GM19238 (cell line): ENCODE measurements around the gene PKLR.
A peak's percentile ranks its signal among the peaks of the same experiment; 100 is the strongest.
"Not testable (repeated sequence)": the region's sequence is repeated elsewhere in the genome, so short reads cannot be mapped to it uniquely, and the experiment has no call there.

ENCODE experiments used
- DNase-seq: peaks from one replicate; pipeline ENCODE4 v3.0.0; 2011; ENCODE audit warnings: low spot score; ENCODE audit not compliant: insufficient read length

The PKLR gene

DNA sequence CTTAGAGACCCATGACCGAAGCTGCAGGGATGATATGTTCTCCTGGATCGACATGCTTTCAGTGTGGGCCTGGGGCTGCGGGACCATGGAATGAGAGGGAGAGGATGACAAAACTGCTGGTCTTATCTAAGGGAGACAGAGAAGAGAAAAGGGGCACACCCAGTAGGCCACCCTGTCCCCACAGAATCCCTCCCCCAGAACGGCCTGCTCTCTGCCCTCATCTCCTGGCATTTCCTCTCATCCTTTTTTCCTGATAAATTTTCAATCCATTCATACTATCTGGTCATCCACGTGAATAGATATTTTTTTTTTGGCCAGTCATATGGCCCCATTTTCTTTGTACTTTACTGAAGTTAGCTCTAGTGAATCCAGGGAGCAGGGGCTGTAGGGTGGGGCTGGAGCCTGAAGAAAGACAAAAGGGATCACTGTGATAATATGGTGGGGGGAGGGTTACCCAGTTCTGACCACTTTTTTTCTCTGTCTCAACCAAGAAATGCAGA is at the start of gene PKLR:
Gene PKLR, minus strand, starts transcription at position 97 of the 500 bp plus-strand sequence. Its CDS starts 43 bp downstream, at position 54.
- no peak for DNase-seq

DNA sequence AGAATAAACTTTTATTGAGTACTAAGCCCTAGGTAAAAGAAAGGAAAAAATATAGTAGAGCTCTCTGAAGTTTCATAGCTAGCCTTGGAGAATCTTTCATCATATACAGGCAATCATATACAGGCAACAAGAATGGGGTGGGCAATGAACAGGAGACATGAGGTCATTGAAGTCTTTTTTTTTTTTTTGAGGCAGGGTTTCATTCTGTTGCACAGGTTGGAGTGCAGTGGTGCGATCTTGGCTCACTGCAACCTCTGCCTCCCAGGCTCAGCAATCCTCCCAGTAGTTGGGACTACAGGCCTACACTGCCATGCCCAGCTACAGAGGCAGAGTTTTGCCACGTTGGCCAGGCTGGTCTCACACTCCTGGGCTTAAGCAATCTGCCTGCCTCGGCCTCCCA is 41.6 kb upstream of the PKLR start:
- no peak for DNase-seq

DNA sequence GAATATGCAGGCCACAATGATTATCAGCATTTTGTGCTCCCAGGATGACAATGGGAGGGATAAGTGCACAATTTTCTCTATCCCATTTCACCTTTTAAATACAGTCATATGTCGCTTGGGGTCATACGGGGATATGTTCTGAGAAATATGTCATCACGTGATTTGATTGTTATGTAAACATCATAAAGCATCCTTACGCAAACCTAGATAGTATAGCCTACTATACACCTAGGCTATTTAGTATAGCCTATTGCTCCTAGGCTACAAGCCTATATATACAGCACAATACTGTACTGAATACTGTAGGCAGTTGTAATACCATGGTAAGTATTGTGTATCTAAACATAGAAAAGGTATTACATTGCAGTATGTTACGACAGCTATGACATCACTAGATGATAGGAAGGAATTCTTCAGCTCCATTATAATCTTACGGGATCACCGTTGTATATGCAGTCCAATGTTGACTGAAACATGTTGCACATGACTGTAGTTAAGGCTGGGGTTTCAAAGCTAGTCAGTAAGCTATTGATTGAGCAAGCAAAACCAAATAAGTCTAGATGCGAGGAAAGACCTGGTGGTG is 38.4 kb upstream of the PKLR start:
- DNase-seq = no peak

DNA sequence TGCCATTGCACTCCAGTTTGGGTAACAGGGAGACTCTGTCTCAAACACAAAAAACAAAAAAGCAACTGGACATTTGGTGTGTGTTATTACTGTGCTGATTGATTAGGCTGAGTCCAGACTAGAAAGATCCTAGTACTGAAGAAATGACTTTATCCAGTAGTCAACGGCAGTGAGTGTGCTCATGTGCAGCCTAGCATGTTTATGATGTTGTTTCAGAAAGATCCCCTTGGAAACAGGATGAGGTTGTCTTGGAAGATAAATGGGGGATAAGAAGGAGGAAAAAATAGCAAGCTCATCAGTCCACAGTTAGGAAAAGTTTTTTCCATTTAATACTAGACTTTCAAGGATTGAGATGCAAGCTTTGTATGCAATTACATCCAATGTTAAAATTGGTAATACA is 33.7 kb upstream of the PKLR start:
- no peak for DNase-seq

DNA sequence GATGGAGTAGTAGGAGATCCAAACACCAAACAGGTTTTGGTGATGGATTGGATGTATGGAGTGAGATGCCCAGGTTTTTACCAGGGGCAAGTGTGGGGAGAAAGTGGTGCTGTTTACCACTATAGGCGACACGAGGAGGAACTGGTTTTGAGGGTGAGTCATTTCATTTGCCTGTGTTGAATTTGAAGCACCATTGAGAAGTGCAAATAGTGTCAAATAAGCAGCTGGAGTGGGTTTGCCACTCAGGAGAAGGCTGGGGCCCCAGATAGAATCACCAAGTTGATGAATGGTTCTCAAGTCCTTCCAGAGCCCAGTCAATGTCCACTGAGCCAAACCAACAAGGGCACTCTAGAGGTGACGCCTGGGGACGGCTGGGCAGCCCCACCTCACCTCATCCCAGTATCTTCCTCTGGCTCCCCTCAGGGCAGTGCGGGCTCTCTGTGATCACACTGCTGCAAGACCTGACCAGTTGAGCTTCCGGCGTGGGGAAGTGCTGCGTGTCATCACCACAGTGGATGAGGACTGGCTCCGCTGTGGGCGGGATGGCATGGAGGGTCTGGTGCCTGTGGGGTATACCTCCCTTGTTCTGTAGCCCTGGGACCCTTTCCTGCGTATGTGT is 28.9 kb upstream of the PKLR start:
- no peak for DNase-seq

DNA sequence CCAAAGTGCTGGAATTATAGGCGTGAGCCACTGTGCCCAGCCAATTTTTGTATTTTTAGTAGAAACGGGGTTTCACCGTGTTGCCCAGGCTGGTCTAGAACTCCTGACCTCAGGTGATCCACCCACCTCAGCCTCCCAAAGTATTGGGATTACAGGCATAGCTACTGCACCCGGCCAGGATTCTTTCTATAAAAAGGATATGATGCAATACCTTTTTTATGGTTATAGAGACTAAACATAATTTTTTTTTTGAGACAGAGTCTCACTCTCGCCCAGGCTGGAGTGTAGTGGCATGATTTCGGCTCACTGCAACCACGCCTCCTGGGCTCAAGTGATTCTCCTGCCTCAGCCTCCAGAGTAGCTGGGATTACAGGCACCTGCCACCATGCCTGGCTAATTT is 27.6 kb upstream of the PKLR start:
- DNase-seq = not testable (repeated sequence)

DNA sequence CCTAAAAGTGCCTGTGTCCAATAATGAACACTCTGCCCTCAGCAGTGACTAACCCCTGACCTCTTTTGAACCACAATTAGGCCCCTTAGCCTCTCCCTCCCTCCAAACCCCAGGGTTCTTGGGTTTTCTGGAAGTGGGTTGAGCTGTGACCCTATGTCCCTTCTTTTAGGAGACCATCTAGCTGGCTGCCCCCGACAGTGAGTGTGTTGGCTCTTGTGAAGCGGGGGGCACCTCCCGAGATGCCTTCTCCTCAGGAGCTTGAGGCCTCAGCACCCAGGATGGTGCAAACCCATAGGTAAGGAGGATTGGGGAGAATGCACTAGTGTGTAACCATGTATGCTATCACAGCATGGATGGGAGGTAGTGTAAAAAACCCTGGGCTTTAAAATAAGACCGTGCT is 26.7 kb upstream of the PKLR start:
- no peak for DNase-seq

DNA sequence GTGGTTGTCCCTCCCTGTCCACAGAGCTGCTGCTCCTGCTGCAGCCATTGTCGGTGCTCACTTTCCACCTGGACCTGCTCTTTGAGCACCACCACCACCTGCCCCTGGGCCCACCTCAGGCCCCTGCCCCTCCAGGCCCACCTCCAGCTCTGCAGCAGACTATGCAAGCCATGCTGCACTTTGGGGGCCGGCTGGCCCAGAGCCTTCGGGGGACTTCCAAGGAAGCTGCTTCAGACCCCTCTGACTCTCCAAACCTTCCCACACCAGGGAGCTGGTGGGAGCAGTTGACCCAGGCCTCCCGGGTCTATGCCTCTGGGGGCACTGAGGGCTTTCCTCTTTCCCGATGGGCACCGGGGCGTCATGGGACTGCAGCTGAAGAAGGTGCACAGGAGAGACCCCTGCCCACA is 25.4 kb upstream of the PKLR start:
- DNase-seq = no peak

DNA sequence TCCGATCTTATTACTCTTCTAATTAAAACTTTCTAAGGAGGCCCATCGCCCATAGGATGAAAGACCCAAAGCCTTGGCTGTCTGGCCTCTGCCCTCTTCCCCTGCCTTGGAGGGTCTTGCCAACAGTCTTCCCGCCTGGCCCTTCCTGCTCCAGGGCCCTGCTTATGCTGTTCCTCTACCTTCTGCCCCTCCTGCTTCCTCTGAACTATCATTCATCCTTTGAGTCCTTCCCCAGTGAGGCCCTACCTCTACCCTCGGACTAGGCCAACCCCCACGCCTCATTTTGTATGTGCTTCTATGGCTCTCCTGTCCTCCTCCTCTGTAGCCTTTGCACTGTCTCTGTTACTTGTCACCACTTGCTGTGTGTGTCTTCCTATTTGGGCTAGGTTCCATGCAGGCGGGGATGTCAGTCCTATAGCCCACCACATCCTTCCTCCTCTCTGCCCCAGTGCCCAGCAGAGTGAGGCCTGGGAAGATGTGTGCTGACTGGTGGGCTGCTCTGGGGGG is 24.8 kb upstream of the PKLR start:
- DNase-seq = no peak

DNA sequence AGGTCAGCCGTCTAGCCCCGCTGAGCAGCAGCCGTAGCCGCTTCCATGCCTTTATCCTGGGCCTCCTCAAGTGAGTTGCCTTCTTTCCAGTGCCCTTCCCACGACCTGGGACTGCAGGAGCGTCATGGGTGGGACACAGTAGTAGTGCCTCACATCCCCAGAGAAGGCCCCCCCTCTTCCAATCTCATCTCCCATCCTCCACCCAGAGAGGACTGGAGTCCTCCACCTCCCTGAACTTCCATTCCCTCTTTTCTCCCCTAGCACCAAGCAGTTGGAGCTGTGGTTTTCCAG is 24.3 kb upstream of the PKLR start:
- DNase-seq = no peak

DNA sequence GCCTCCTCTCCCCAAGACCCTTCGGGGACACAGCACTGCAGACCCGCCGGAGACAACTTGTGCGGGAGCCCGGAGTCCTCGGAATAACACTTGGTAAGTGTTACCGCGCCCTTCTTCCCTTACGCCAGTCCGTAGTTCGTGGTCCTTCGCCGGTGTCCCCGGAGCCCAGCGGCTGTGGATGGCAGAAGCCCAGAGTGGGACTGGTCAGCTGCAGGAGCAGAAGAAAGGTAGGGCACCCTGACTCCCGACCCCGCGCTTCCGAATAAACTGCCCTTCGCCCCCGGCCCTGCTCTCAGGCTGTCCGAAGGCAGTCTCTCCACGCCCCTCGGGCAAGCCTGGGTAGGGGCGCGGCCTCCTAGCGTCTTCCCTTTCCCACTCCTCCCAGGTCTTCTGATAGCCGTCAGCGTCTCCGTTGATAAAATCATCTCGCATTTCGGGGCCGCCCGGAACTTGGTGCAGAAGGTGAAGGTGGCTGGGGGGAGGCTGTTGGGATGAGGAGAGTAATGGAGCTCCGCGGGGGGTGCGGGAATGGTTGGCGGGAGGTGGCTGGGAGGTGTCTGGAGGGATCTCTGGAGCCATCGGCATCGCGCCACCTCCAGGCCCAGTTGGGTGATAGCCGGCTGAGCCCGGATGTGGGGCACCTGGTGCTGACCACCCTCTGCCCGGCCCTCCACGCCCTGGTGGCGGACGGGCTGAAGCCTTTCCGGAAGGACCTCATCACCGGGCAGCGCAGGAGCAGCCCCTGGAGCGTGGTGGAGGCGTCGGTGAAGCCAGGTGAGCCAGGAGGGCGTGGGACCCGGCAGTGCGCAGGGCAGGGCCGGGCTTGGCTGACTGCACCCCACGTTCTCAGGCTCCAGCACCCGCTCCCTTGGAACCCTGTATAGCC is 23.7 kb upstream of the PKLR start:
- no peak for DNase-seq

DNA sequence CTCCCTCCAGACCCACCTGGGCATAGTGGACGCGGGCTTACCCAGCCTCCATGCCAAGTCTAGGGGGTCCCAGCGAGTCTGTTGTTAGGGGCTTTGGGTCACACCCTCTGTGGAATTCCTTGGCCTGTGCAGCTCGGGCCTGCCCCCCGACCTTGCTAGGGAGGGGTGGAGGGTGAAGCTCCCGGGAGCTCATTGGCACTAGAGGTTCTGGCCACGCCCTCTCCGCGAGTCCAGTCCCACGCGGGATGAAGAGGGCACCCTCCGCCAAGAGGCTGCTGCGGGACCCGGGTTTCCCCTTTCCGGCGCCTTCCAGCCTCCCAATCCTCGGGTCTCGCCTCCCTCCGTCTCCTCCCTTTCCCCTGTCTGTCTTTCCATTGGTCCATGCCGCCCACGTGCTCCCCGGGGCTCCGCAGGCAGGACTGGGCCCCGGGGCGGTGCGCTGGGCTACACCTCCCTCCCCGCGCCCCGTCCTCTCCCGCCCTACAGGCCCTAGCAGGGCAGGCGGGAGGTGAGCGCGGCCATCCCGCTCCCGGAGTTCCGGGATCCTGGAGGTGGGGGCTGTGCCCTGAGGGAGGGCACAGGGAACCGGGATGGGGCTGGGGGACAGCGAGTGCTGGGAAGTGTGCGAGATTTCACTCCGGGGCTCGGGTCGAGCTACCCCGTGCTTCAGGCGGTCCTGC is 22.9 kb upstream of the PKLR start:
- DNase-seq = peak; percentile 91

DNA sequence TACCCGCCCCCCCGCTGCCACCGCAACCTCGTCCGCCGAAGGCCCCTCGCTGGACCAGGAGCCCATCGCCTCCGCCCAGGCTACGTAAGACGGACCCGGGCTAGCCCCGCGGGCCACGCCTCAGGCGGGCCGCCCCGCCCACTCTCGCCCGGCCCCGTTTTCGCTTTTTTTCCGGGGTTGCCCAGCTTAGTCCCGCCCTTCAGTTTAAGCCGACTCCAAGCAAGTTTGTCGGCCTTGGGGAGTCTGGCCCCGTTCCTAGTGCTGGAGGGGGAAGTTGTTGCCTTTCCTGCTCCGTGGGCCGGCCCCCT is 22.4 kb upstream of the PKLR start:
- DNase-seq = peak; percentile 68

DNA sequence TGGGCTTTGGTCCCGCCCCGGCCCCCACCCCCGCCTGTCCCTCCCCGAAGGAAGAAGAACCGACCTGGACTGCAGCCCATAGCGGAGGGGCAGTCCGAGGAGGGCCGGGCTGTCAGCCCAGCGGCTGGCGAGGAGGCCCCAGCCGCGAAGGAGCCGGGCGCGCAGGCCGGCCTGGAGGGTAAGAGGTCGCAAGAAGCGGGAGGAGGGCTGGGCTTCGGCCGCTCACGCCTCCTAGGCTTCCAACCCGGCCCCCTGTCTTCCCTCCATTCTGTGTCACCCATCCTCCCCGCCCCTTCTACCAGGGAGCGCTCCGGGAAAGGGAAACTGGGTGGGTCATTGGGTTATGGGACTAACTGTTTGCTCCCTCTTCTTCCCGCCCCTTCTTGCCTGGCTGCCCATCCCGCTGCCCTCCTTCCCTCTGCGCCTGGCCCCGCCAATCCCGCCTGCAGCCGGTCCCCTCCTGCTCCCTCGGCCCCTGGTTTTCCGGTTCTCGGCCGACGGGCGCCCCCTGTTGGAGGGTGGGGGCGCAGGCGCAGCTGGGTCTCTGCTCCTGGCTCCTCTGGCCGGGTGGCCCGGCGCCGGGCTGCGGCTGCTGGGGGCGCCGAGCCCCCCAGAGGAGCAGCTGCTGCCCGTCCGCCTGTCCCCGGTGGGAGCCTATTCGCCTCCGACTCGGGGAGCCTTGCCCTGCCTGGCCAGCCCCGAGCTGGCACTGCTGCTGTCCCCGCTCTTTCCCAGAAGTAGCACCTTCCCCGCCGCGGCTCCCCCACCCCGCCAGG is 21.9 kb upstream of the PKLR start:
- DNase-seq = peak; percentile 81

DNA sequence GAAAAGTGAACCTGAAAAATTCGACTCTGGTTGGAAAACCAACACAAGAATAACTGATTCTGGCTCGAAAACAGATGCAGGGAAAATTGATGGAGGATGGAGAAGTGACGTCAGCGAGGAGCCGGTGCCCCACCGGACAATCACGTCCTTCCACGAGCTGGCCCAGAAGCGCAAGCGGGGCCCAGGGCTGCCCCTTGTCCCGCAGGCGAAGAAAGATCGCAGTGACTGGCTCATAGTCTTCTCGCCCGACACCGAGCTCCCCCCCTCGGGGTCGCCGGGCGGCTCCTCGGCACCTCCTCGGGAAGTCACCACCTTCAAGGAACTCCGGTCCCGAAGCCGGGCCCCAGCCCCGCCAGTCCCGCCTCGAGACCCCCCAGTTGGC is 21.3 kb upstream of the PKLR start:
- DNase-seq = no peak

DNA sequence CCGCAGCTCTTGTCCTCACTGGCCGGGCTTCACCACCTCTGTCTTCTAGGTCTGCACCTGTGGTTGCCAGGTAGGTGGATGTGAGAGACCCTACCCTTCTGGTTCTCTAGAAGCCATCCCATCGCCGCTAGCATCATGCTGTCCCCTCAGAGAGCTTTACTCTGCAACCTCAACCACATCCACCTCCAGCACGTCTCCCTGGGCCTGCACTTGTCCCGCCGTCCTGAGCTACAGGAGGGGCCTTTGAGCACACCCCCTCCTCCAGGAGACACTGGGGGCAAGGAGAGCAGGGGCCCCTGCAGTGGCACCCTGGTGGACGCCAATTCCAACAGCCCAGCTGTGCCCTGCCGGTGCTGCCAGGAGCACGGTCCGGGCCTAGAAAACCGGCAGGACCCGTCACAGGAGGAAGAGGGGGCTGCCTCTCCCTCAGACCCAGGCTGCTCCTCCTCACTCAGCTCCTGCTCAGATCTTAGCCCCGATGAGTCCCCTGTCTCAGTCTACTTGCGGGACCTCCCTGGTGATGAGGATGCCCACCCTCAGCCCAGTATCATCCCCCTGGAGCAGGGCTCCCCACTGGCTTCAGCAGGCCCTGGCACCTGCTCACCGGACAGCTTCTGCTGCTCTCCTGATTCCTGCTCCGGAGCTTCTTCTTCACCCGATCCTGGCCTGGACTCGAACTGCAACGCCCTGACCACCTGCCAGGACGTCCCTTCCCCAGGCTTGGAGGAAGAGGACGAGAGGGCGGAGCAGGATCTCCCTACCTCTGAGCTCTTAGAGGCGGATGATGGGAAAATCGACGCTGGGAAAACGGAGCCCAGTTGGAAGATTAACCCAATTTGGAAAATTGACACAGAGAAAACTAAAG is 20.6 kb upstream of the PKLR start:
- no peak for DNase-seq

DNA sequence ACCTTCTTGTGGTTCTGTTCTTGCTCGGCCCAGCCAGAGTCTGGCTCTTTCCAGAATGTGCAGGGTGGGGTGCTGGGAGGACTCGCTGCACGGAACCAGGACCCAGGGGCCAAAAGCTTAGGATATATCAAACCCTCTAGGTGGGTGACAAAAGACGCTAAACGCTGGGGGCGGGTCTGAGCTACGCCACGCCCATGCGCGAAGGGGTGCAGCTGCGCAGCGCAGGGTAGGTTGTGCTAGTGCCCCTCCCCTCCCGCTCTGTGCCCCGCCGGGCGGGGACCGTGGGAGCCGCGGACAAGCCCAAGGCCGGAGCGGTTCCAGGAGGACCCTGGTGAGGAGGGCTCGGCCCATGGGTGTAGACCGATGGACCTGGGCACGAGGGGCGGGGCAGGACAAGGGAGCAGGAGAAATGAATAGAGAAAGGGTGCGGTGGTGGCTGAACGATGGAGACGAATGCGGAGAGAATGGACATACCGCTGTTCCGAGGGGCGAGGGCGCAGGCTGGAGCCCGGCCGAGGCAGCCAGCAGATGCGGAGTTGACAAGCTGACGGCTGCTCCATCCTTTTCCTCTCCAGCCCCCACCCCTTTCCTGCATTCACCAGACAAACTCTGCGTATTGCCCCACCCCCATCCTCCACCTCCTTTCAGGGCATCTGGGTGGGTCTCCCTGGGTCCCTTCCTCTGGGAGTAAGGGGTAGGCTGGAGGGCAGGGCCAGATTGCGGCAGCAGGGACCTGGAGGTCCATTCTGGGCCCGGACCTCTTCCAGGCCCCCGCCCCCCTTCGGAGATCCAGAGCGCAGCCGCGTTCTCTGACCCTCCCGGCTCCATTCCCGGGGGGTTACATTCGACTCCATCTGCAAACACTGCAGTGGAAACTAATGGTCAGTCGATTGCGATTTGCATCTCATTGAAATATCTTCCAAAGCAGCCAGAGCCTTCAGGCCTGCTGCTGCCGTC is 19.7 kb upstream of the PKLR start, which contains the start of gene RUSC1:
Gene RUSC1, plus strand, starts transcription at position 234 of the 957 bp plus-strand sequence. CDS start 880 bp downstream, outside the sequence.
- DNase-seq = peak; percentile 68

DNA sequence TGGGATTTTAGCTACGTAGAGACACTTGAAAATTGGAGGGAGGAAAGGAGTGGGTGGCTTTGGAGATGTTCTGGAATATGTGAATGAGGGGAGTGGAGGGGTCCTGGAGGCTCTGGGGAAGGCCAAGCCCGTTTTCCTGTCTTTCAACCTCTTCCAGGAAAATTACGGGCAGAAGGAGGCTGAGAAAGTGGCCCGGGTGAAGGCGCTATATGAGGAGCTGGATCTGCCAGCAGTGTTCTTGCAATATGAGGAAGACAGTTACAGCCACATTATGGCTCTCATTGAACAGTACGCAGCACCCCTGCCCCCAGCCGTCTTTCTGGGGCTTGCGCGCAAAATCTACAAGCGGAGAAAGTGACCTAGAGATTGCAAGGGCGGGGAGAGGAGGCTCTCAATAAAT is 19.0 kb upstream of the PKLR start:
- DNase-seq = no peak

DNA sequence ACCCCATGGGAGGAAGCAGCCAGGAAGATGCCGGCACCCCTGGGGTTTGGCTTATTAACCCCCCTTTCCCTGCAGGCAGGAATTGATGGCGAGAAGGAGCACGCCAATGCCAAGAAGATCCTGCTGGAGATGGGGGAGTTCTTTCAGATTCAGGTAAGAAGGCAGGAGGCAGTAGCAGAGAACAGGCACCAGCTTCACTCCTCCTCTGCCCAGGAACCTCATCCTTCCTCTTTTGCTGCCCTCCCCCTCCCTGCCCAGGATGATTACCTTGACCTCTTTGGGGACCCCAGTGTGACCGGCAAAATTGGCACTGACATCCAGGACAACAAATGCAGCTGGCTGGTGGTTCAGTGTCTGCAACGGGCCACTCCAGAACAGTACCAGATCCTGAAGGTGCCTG is 18.3 kb upstream of the PKLR start:
- no peak for DNase-seq
